ENCODE results near the gene ADAD1. TPM values are rescaled to one million over a fixed set of nuclear protein-coding genes. Genes with fewer than 3 reads are reported as not detected.

Gene ADAD1
- total RNA-seq, 4 donors from 2014 or later = not detected

GRCh38 chr4:122476126-122476525 lies 97.3 kb downstream of the ADAD1 start:
- no peak for TF ChIP-seq POLR2A (IDR thresholded peaks at IDR 0.05)
- no peak for TF ChIP-seq CTCF (IDR thresholded peaks at IDR 0.05 in 4 of 5, conservative IDR thresholded peaks at IDR 0.05 in 1 of 5)
- no peak for ATAC-seq
- no peak overlapping the region for H3K27ac ChIP-seq
- no peaks in the 10 kb centered on the region for H3K36me3 ChIP-seq
- intact Hi-C loops (cut with DNase I; ENCODE audit: low total_unique reads) (no loop called here), in situ Hi-C loops (cut with MboI; ENCODE audit: low sequenced_read_pairs in 4 of 4) (no loop called here)
- no peaks in the 10 kb centered on the region for H3K9me3 ChIP-seq
- H3K4me1 ChIP-seq = no peaks in the 10 kb centered on the region
- no peak overlapping the region for H3K4me3 ChIP-seq
- H3K27me3 ChIP-seq = no peaks in the 10 kb centered on the region
- no peak for DNase-seq

GRCh38 chr4:122476745-122477144 lies 97.9 kb downstream of the ADAD1 start:
- H3K4me3 ChIP-seq = no peak overlapping the region
- H3K36me3 ChIP-seq = no peaks in the 10 kb centered on the region
- no peak for TF ChIP-seq POLR2A (IDR thresholded peaks at IDR 0.05)
- no peaks in the 10 kb centered on the region for H3K27me3 ChIP-seq
- H3K4me1 ChIP-seq = no peaks in the 10 kb centered on the region
- no peak overlapping the region for H3K27ac ChIP-seq
- intact Hi-C loops (cut with DNase I; ENCODE audit: low total_unique reads) = no loop called here
- in situ Hi-C loops (cut with MboI; ENCODE audit: low sequenced_read_pairs in 4 of 4) = no loop called here
- ATAC-seq (no peak), DNase-seq (no peak)
- no peaks in the 10 kb centered on the region for H3K9me3 ChIP-seq

Other genes starting within 250 kb of the ADAD1 start
- 10 to 100 TPM; 37.2 to 77.1 (median 42.5) TPM for gene BLTP1, start 226.7 kb upstream of the ADAD1 start, total RNA-seq
- gene IL2, start 77.7 kb downstream of the ADAD1 start, total RNA-seq = not detected
- not detected for gene IL21, start 242.1 kb downstream of the ADAD1 start, total RNA-seq